ENCODE data around the gene IPO9.
"Not testable (repeated sequence)": the region's sequence is repeated elsewhere in the genome, so short reads cannot be mapped to it uniquely, and the experiment has no call there.

IPO9 gene

DNA sequence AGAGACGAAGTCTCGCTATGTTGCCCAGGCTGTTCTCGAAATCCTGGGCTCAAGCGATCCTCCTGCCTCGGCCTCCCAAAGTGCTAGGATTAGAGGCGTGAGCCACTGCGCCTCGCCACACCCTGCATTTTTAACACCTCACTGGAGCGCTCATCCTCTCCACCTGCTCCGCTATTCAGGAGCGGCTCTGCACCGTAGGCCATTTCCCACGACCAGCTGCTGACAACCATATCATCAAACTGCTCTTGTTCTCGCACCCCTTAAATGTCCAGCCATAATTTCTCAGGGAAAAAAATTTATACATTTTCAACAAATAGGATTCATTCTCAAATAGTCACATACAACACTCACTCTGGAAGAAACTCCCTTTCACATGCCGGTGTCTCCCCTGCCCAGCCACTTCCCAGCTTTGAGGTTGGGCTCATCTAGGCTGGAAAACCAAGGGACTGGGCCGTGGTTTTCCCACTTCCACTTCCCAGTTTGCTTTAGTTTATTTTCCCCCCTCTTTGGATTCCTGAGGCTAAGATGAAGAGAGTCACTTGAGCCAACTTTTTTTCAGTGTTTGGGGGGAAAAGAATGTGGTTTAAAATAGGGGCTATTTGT, 639 bp upstream of the IPO9 start:
- Histone ChIP-seq H3K9me3 (ENCODE audit: control insufficient read depth, insufficient read depth, low read length) (no peaks in the 10 kb centered on the region), H3K36me3 (ENCODE audit: control insufficient read depth, insufficient read depth, low read length) (no peaks in the 10 kb centered on the region), H3K4me1 (ENCODE audit: control insufficient read depth, insufficient read depth, low read length) (peaks cover 2% of the 10 kb centered on the region; the same call in 1 of the 2 replicates), H3K4me3 (ENCODE audit: low read length) (no peak overlapping the region), H3K27me3 (ENCODE audit: control insufficient read depth, insufficient read depth, low read length) (no peaks in the 10 kb centered on the region), H3K27ac (ENCODE audit: low read length) (no peak overlapping the region)
- WGBS (ENCODE audit: insufficient coverage, insufficient read length), result no CpG with 5 or more reads among the region's 16 CpGs
- DNase-seq (ENCODE audit: low read depth, low spot score), result no peak

DNA sequence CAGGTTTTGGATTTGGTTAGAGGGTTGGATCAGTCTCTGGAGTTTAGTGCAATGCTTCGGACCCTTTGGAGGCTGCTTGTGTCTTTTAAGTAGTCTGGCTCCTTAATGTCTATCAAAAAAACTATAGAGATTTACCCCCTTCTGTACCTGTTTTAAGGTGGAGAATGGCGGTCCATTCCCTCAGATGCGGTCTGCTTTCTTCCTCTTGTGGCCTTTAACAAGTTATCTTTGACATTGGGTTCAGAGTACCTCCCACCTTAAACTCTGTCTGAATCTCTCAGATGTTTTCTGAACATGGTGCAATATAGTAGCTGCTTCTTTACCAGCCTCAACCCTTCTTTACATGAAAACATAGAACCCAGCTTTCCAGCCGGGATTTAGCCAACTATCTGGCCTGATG, 2.4 kb downstream of the IPO9 start:
- Histone ChIP-seq H3K4me3 (ENCODE audit: low read length) (no peak overlapping the region), H3K4me1 (ENCODE audit: control insufficient read depth, insufficient read depth, low read length) (peaks cover 2% of the 10 kb centered on the region; the same call in 1 of the 2 replicates), H3K27ac (ENCODE audit: low read length) (no peak overlapping the region), H3K36me3 (ENCODE audit: control insufficient read depth, insufficient read depth, low read length) (no peaks in the 10 kb centered on the region), H3K27me3 (ENCODE audit: control insufficient read depth, insufficient read depth, low read length) (no peaks in the 10 kb centered on the region), H3K9me3 (ENCODE audit: control insufficient read depth, insufficient read depth, low read length) (no peaks in the 10 kb centered on the region)
- no peak for DNase-seq (ENCODE audit: low read depth, low spot score)
- no CpG with 5 or more reads among the region's 4 CpGs for WGBS (ENCODE audit: insufficient coverage, insufficient read length)

DNA sequence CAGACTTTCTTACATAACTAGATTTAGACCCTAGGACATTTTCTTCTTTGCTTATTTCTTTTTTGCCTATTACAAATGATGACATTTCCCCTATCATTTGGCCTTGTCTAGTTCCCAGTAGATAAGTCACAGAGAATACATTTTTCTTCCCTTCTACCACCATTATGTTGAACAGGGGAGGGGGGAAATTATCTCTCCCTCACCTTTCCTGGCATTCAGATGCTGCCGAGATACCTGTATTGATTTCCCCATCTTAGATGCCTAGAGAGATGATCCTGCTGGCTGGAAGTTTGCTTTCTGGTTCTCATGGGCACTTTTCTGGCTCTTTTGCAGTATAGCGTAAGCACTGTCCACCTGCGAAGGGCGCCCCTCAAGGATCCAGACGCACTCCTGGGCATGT, 5.7 kb downstream of the IPO9 start:
- Histone ChIP-seq H3K36me3 (ENCODE audit: control insufficient read depth, insufficient read depth, low read length) (peaks cover 2% of the 10 kb centered on the region; the same call in 1 of the 2 replicates), H3K4me3 (ENCODE audit: low read length) (no peak overlapping the region), H3K27ac (ENCODE audit: low read length) (no peak overlapping the region), H3K4me1 (ENCODE audit: control insufficient read depth, insufficient read depth, low read length) (no peaks in the 10 kb centered on the region), H3K9me3 (ENCODE audit: control insufficient read depth, insufficient read depth, low read length) (no peaks in the 10 kb centered on the region), H3K27me3 (ENCODE audit: control insufficient read depth, insufficient read depth, low read length) (no peaks in the 10 kb centered on the region)
- no CpG with 5 or more reads among the region's 5 CpGs for WGBS (ENCODE audit: insufficient coverage, insufficient read length)
- DNase-seq (ENCODE audit: low read depth, low spot score), result no peak

DNA sequence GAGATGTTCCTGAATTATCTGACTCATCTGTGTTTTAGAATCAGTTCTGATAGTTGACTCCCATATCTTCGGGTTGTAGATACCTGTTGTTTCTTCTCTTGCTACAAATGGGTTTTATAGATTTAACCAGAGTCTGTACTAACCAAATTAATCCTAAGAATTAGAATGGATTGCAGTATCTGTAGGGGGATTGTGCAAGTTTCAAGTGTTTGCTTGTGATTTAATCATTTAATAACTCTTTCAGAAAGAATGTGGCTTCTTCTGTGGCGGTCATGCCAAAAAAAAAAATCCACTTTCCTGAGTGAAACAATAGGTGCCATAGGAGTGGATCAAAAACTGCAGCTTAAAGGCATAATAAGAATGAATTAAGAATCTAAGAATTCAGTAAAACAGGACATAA, 9.4 kb downstream of the IPO9 start:
- H3K36me3 ChIP-seq (ENCODE audit: control insufficient read depth, insufficient read depth, low read length), result peaks cover 2% of the 10 kb centered on the region; the same call in 1 of the 2 replicates
- no CpG with 5 or more reads among the region's 2 CpGs for WGBS (ENCODE audit: insufficient coverage, insufficient read length)

DNA sequence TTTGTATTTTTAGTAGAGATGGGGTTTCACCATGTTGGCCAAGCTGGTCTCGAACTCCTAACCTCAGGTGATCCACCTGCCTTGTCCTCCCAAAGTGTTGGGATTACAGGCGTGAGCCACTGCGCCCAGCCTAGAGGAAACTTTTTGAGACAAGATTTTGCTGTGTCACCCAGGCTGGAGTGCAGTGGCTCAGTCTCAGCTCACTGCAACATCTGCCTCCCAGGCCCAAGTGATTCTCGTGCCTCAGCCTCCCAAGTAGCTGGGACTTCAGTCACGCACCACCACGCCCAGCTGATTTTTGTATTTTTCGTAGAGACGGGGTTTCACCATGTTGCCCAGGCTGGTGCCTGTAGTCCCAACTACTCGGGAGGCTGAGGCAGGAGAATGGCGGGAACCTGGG, 10.1 kb downstream of the IPO9 start:
- H3K27ac ChIP-seq (ENCODE audit: low read length); H3K27me3 ChIP-seq (ENCODE audit: control insufficient read depth, insufficient read depth, low read length); DNase-seq (ENCODE audit: low read depth, low spot score); H3K4me3 ChIP-seq (ENCODE audit: low read length); H3K36me3 ChIP-seq (ENCODE audit: control insufficient read depth, insufficient read depth, low read length); H3K9me3 ChIP-seq (ENCODE audit: control insufficient read depth, insufficient read depth, low read length); H3K4me1 ChIP-seq (ENCODE audit: control insufficient read depth, insufficient read depth, low read length): not testable (repeated sequence)
- WGBS (ENCODE audit: insufficient coverage, insufficient read length), result no CpG with 5 or more reads among the region's 10 CpGs

More for the DNA sequence above, 9.4 kb downstream of the IPO9 start:
- H3K27me3 ChIP-seq (ENCODE audit: control insufficient read depth, insufficient read depth, low read length), result no peaks in the 10 kb centered on the region
- H3K4me3 ChIP-seq (ENCODE audit: low read length), result no peak overlapping the region
- H3K9me3 ChIP-seq (ENCODE audit: control insufficient read depth, insufficient read depth, low read length), result no peaks in the 10 kb centered on the region
- no peak for DNase-seq (ENCODE audit: low read depth, low spot score)
- H3K4me1 ChIP-seq (ENCODE audit: control insufficient read depth, insufficient read depth, low read length), result peaks cover 4% of the 10 kb centered on the region; the same call in 1 of the 2 replicates
- H3K27ac ChIP-seq (ENCODE audit: low read length), result no peak overlapping the region

DNA sequence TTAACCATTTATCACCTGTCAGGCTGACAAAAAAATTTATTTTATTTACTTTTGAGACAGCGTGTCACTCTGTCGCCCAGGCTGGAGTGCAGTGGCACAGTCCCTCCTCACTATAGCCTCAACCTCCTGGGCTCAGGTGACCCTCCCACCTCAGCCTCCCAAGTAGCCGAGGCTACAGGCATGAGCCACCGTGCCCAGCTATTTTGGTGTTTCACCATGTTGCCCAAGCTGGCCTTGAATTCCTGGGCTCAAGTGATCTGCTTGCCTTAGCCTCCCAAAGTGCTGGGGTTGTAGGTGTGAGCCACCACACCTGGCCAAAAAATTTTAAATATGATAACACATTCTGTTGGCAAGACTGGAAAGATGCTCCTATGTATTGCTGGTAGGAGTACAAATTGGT, 11.1 kb downstream of the IPO9 start:
- Histone ChIP-seq H3K4me3 (ENCODE audit: low read length) (no peak overlapping the region), H3K9me3 (ENCODE audit: control insufficient read depth, insufficient read depth, low read length) (no peaks in the 10 kb centered on the region), H3K4me1 (ENCODE audit: control insufficient read depth, insufficient read depth, low read length) (peaks cover 4% of the 10 kb centered on the region; the same call in 1 of the 2 replicates), H3K27ac (ENCODE audit: low read length) (no peak overlapping the region), H3K27me3 (ENCODE audit: control insufficient read depth, insufficient read depth, low read length) (no peaks in the 10 kb centered on the region), H3K36me3 (ENCODE audit: control insufficient read depth, insufficient read depth, low read length) (peaks cover 2% of the 10 kb centered on the region; the same call in 1 of the 2 replicates)
- WGBS (ENCODE audit: insufficient coverage, insufficient read length), result no CpG with 5 or more reads among the region's 4 CpGs
- no peak for DNase-seq (ENCODE audit: low read depth, low spot score)

DNA sequence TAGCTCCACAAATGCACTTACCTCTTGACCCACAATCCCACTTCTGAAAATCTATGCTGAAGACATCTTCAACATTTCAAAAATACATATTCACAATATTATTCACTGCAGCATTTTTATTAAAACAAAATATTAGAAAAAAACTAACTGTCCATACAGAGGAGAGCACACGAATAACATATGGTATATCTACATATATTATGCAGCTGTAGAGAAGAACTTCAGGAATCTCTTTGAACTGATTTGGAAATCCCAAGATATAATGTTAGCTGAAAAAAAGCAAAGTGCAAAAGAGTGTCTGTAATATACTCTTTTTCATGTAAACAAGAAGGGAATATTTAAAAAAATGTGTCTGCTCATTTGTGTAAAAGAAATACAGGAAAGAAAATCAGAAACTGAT, 11.5 kb downstream of the IPO9 start:
- H3K27ac ChIP-seq (ENCODE audit: low read length), result no peak overlapping the region
- DNase-seq (ENCODE audit: low read depth, low spot score), result no peak
- H3K27me3 ChIP-seq (ENCODE audit: control insufficient read depth, insufficient read depth, low read length), result no peaks in the 10 kb centered on the region
- peaks cover 4% of the 10 kb centered on the region; the same call in 1 of the 2 replicates for H3K4me1 ChIP-seq (ENCODE audit: control insufficient read depth, insufficient read depth, low read length)
- no CpG with 5 or more reads among the region's 1 CpG for WGBS (ENCODE audit: insufficient coverage, insufficient read length)
- H3K9me3 ChIP-seq (ENCODE audit: control insufficient read depth, insufficient read depth, low read length), result no peaks in the 10 kb centered on the region
- peaks cover 2% of the 10 kb centered on the region; the same call in 1 of the 2 replicates for H3K36me3 ChIP-seq (ENCODE audit: control insufficient read depth, insufficient read depth, low read length)
- no peak overlapping the region for H3K4me3 ChIP-seq (ENCODE audit: low read length)

DNA sequence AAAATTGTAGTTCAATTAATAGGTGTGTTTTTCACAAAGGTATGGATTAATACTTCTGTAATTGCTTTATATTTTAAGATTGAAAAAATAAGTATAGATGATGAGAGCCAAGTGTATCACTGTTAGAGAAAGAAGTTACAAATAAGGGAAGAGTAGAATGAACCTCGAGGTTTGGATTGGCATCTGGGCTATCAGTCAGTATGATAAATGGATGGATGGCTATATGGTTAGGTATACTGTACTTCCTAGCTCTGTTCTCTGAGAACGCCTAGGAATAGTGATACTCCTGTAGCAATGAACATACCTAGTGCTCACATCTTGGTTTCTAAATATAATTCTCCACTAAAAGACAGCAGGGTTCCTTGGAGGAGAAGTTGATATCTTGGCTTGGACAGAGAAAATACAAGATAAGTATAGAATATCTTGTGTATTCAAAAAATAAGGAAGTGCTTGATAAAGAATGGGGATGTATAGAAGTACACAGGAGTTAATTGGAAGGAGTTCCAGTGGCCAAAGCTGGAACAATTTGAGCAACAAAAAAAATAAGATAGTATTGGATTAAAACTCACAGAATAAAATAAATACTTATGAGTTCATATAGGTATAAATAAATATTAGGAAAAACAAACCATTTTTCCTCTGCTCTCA, 12.4 kb downstream of the IPO9 start:
- Histone ChIP-seq H3K9me3 (ENCODE audit: control insufficient read depth, insufficient read depth, low read length) (no peaks in the 10 kb centered on the region), H3K27me3 (ENCODE audit: control insufficient read depth, insufficient read depth, low read length) (no peaks in the 10 kb centered on the region), H3K36me3 (ENCODE audit: control insufficient read depth, insufficient read depth, low read length) (peaks cover 2% of the 10 kb centered on the region; the same call in 1 of the 2 replicates), H3K4me3 (ENCODE audit: low read length) (no peak overlapping the region), H3K4me1 (ENCODE audit: control insufficient read depth, insufficient read depth, low read length) (peaks cover 4% of the 10 kb centered on the region; the same call in 1 of the 2 replicates), H3K27ac (ENCODE audit: low read length) (no peak overlapping the region)
- WGBS (ENCODE audit: insufficient coverage, insufficient read length), result no CpG with 5 or more reads among the region's 2 CpGs
- DNase-seq (ENCODE audit: low read depth, low spot score), result no peak

DNA sequence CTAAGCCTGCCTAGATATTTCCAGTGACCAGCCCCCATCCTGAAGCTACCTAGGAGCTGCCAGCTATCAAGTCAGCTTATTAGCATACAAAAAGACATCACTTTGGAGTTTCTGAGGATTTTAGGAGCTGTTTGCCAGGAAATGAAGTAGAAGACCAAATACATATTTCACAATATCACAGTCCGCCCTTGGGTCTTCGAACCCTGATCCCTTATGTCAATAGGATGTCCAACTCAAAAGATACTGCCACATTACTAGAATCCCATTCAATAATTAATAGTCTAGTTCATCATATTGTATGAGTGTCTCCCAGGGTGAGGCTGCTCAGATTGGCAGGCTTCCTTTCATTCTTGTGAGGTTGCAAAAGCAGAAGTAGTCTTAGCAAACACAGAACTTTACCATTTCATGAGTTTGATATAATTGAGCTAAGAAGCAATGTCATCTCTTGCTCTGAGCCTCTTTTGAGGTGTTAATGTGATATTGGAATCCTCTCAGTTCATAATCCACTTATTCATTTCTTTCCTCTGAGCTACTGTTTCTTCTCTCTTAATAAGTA, 13.6 kb downstream of the IPO9 start:
- H3K4me3 ChIP-seq (ENCODE audit: low read length), result no peak overlapping the region
- H3K36me3 ChIP-seq (ENCODE audit: control insufficient read depth, insufficient read depth, low read length), result peaks cover 2% of the 10 kb centered on the region; the same call in 1 of the 2 replicates
- H3K27me3 ChIP-seq (ENCODE audit: control insufficient read depth, insufficient read depth, low read length), result no peaks in the 10 kb centered on the region
- H3K4me1 ChIP-seq (ENCODE audit: control insufficient read depth, insufficient read depth, low read length), result peaks cover 4% of the 10 kb centered on the region; the same call in 1 of the 2 replicates
- no peak for DNase-seq (ENCODE audit: low read depth, low spot score)
- H3K9me3 ChIP-seq (ENCODE audit: control insufficient read depth, insufficient read depth, low read length), result no peaks in the 10 kb centered on the region
- H3K27ac ChIP-seq (ENCODE audit: low read length), result no peak overlapping the region
- no CpG with 5 or more reads among the region's 2 CpGs for WGBS (ENCODE audit: insufficient coverage, insufficient read length)

DNA sequence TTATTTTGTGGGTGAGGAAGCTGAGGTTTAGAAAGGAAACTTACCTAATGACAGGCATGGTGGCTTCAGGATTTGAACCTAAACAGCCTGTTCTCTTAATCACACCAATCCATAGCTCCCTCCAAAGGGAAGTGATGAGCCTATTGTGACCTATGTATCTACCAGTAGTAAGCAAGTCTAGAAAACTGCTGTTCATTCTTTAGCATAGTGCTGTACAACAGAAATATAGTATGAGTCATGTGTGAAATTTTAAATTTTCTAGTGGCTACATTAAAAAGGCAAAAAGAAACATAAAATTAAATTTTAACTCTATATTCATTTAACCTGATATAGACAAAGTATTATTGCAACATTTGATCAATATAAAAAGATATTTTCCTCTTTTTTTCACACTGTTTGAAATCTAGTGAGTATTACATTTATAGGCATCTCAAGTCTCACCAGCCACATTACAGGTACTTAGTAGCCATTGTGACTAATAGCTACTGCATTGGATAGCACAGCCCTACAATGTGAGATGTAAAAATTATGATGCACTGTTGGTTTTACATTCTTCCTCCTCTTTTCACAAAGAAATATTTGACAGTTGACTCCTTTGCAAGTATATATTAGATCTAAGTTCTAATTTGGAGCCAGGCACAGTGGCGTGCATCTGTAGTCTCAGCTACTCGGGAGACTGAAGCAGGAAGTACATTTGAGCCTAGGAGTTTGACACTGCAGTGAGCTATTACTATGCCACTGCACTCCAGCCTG, 16.6 kb downstream of the IPO9 start:
- H3K36me3 ChIP-seq (ENCODE audit: control insufficient read depth, insufficient read depth, low read length), result peaks cover 4% of the 10 kb centered on the region; the same call in 1 of the 2 replicates
- H3K4me3 ChIP-seq (ENCODE audit: low read length), result no peak overlapping the region
- no peaks in the 10 kb centered on the region for H3K9me3 ChIP-seq (ENCODE audit: control insufficient read depth, insufficient read depth, low read length)
- no peak for DNase-seq (ENCODE audit: low read depth, low spot score)
- H3K27ac ChIP-seq (ENCODE audit: low read length), result no peak overlapping the region
- peaks cover 4% of the 10 kb centered on the region; the same call in 1 of the 2 replicates for H3K4me1 ChIP-seq (ENCODE audit: control insufficient read depth, insufficient read depth, low read length)
- H3K27me3 ChIP-seq (ENCODE audit: control insufficient read depth, insufficient read depth, low read length), result no peaks in the 10 kb centered on the region
- no CpG with 5 or more reads among the region's 2 CpGs for WGBS (ENCODE audit: insufficient coverage, insufficient read length)

Data from iPS DF 6.9 (cell line).